SIG-M5 treated with dmso at 0.1 percent for 504 hours (cell line): ENCODE data around the gene NUDT6.
A peak's percentile ranks its signal among the peaks of the same experiment; 100 is the strongest.
"Not testable (repeated sequence)": the region's sequence is repeated elsewhere in the genome, so short reads cannot be mapped to it uniquely, and the experiment has no call there.

Experiments
- DNase-seq: peaks from one replicate; lab custom pipeline; 2025; ENCODE audit not compliant: unreplicated experiment; lab: John Stamatoyannopoulos, UW

Gene NUDT6

DNA sequence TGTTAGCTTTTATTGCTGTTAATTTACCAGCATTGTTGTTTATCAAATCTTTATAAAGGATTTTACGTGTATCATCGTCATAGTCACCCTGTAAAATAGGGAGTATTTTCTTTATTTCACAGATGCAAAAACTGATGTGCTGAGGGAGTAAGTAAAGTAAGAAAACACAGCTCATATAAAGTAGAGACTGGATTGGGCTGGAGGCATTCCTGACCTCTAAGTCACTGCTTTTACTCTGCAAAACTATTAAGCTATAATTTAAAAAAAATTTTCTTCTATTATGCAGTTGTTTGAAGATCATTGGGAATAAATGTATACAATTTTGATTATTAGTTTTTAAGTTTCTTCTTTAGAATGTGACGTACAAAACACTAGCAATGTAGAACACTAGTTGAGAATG is 45.9 kb downstream of the NUDT6 start:
- DNase-seq, result no peak

DNA sequence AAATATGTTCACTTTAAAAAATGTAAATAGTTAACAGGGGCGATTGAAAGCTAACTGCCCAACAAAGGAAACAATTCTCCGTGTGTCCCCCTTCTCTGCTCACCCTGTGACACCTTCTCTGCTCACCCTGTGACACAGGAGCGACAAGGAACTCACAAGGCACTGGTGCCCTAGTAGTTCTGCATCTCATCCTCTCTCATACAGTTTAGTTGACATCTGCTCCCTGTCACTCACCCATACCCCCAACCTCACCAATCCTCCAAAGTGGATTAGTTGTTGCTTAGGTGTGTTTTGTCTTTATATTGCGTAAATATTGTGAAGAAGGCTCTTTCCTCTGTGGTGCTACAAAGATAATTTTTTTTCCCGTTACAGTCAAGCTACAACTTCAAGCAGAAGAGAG is 46.4 kb downstream of the NUDT6 start:
- DNase-seq, result no peak

DNA sequence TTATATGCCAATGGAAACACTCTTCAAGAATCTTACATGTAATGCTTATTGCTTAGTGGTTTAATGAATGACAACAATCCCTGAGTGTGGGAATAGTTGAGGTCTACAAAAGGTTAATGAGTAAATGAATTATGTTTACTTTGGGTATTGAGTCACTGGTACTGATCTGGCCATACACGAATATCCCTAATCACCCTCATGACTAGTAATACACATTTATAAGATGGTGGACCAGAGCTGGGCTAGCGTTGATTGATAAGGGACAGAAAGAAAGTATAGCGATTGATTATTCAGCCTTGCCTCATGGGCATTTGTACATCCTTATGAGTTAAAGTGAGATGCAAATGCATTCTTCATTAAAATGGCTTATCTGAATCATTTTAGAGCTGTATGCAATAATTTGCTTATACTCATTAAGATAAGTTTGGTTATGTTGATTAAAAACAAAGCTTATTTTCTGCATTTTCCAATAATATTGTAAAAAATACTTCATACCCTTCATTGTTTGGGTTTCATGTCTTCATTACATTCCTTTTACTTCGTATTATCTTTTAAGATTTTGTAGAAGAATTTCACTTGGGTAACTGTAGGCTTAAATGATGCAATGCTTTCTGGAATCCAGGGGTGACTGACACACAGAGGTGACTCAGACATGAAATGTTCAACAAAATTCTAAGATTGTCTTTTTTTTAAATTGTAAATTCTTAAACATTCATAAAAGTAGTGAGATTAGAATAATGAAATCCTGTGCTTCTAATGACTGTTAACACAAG is 48.4 kb downstream of the NUDT6 start:
- peak; percentile 45 for DNase-seq

DNA sequence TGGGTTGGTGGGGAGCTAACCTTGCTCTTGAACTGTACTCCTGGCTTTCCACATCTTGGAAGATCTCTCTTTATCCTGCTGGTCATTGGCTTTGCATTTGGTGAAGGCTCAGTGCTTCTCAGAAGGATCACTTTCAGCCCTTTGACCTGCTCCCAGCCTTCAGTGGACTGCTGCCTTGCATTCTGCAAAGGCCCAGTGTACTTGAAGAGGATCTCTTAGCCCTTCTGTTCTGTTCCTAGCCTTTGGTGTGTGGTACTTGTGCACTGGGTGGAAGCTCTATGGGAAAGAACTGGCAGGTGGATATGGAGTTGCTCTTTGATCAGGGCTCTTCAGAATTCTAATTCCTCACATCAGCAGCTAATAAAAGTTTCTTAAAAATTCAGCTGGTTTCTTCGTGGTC is 49.3 kb downstream of the NUDT6 start:
- DNase-seq, result no peak

DNA sequence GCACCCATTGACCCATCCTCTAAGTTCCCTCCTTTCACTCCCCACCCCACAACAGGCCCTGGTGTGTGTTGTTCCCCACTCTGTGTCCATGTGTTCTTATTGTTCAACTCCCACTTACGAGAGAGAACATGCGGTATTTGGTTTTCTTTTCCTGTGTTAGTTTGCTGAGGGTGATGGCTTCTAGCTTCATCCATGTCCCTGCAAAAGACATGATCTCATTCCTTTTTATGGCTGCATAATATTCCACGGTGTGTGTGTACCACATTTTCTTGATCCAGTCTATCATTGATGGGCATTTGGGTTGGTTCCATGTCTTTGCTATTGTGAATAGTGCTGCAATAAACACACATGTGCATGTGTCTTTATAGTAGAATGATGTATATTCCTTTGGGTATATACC is 54.2 kb downstream of the NUDT6 start:
- not testable (repeated sequence) for DNase-seq

DNA sequence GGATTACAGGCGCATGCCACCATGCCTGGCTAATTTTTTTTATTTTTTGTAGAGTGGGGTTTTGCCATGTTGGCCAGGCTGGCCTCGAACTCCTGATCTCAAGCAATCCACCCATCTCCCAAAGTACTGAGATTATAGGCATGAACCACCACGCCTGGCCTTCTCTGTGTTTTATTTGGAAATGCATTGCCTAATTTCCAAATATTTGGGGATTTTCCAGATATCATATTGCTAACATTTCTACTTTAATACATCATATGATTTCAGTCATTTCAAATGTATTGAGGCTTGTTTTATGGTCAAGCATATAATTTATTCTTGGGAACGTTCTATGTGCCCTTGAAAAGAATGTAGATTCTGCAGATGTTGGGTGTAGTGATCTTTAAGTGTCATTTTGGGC is 57.0 kb downstream of the NUDT6 start:
- no peak for DNase-seq

DNA sequence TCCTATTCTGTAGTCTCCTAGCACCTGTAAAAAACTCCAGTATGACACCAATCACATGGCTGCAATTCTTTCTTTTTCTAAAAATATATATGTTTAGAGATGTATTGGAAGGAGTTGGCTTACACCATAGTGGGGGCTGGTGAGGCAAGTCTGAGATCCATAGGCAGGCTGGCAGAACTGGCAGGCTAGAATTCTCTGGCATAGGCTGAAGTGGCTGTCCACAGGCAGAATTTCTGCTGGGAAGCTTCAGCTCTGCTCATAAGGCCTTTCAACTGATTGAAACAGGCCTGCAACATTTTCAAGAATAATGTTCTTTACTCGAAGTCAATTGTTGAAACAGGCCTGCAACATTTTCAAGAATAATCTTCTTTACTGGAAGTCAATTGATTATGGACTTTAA is 58.8 kb downstream of the NUDT6 start:
- DNase-seq, result no peak

DNA sequence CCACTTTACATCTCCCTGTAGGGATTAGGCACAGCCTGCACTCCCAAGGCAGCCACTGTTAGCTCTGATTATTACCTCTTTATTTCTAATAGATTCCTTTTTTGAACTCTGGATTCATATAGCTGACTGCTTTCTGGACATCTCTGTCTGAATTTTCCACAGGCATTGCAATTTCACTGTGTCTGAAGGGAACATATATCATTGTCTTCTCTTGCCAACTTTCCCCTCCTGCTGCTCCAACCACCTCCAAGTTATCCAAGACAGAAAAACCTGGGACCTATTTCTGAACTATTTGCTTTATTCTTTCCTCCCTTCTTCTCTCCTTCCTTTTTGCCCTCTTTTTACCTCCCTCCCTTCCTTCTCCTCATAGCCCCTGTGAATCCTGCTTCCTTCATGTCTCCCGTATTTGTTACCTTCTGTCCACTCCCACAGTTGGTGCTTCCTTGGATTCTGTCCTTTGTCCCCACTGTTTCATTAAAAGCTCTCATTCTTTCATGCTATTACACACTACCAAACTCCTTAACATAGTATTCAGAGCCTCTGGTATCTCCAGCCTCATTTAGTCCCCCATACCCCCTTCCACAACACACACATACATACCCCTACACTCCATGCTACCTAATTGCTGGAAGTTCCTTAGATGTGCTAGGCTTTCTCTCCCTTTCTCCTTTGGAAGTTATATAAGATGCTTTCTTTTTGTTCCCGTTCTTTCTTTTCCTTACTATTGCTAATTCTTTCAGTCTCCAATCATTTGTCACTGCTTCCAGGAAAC is 61.0 kb downstream of the NUDT6 start:
- DNase-seq, result no peak

DNA sequence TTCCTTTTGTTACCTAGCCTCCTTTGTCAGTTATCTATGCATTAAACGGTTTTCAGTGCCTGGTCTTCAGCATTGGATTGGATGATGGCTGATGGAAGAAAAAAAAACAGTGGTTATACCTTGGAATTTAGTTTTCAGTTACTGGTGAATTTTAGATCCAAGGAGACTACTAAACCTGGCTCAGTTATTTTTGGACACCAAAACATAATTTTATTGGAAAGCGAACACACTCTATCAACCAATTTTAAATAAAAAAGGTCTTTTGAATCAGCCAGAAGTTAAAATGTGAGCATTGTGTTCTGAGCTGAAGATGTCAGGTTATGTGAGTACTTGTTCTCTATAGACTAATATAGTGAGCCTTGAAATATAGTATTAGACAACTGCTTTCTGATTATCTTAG is 63.7 kb downstream of the NUDT6 start:
- no peak for DNase-seq

DNA sequence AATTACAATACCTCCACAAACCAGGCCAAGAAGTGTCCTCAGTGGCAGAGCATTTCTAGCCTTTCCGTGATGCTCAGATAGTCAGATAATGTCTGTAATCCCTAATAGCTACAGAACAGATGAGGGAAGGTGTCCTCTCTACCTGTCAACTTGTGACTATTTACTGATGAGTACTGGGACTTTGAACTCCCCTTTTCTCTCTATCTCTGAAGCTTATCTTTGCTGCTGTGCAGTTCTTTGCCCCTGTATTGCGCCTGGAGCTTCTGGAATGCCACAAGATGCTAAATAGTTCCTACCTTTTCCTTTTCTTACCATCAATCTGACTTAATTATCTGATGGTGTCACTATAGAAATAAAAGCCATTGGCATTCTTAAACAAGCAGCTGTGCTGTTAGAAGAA is 65.2 kb downstream of the NUDT6 start:
- DNase-seq, result no peak

DNA sequence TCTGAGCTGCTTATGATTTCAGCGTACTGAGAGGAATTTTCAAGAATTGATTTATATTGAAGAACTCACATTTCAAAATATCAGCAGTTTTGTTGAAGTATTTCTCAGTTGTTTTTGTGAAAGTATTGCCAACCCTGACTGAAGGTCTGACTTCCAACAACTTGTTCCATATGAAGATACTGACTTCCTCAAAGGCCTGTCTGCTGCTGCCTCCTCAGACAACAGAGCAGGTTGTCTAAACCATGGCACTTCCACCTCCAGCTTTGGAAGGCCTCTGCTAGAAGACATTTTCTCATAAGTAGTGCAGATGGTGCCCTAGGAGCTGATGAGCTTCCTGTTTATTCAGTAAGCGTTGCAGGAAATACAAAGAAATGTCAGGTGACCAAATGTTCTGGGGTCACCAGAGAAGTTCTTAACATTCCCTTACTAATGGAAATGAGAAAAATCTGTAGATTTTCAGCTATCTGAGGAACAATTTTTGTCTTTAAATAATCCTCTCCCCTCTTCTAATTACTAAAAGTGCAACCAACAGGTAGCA is 67.0 kb downstream of the NUDT6 start:
- DNase-seq, result no peak

DNA sequence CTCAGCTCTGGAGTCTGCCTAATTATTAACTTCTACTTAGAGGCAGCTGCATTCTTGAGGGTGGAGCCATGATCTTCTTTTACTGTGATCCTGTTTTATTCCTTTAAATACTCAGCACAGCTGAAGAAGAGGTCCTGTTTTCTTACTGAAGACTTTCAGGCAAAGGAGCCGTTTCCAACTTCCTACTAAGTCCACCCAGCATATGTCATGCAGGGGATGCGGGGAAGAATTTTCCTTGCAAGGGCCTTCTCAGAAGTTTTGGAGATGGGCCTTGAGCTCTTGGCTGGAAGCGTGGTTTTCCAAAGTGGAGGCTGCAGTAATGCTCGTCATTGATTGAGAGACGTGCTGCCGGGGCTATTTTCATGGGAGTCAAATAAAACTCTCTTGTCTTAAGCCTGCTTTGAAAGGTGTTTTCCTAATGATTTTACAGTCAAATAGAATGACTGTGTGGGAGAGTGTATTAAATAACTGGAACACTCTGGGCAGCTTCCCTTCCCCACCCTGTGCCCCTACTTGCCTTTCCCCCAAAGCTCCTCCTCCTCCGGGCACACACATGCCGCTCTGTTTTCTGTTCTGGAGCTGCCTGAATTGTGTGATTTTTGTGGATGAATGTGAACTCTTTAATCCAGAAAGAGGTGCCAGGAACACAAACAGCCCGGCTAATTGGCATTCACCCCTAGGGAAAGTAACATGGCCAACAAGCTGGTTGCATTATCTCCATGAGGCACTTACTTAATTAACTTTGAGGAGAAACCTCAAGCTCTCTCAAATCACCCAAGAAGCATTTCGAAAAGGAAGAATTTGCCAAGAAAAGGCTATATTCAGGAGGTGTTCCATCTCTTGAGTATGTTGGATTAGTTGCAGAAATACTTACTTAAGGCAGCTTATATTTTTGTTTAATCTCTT is 67.7 kb downstream of the NUDT6 start:
- no peak for DNase-seq

DNA sequence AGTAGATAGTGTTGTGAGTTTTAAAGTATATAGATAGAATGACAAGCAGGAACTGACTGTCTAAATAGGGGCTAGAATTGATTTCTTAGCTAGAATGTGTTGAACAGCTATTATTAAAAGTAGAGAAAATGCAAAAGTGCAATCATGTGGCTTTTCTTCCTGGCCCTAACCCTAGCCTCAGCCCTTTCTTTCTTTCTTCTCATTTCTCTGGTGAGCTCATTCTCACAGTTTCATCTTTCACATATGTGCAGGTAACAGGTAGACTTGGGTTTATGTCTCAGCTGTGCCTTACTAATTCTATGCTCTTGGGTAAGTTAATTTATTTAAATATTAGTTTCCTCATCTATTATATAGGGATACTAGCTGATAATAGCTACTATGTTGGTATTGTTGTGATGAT is 70.8 kb downstream of the NUDT6 start:
- DNase-seq, result no peak

DNA sequence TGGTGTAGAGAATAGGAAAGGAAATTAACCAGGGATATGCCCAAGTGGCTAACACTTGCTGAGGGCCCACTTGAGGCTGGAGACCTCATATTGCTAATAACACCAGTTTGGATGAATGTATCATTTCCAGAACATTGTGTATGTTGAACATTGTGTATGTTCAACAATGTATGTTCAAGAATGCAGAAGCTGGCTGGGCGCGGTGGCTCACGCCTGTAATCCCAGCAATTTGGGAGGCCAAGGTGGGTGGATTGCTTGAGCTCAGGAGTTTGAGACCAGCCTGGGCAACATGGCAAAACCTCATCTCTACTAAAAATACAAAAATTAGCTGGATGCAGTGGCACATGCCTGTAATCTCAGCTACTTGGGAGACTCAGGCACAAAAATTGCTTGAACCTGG is 72.6 kb downstream of the NUDT6 start:
- DNase-seq, result not testable (repeated sequence)

DNA sequence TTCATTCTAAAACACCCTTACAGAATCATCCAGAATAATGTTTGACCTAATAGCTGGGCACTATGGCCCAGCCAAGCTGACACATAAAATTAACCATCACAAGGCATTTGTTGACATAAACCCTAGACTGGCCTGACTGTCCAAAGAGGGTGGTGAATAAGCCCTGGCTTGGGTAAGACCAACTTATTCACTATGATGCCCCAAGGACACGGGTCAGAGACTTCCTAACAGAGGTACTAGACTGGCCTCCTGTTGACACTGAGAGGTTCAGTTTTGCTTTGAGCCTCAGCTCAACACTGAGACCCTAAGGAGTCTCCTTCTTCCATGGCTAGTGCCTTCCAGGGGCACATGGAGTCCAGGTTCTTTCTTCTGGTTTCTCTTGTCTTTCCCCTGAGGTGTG is 74.5 kb downstream of the NUDT6 start:
- DNase-seq, result no peak

DNA sequence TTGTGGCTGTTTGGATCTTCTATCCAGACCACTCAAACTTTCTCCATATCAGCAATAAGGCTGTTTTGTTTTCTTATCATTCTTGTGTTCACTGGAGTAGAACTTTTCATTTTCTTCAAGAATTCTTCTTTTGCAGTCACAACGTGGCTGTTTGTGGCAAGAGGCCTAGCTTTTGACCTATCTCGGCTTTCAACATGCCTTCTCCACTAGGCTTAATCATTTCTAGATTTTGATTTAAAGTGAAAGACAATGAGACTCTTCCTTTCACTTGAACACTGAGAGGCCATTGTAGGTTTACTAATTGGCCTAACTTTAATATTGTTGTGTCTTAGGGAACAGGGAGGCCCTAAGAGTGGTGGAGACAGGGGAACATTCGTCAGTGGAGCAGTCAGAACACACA is 76.6 kb downstream of the NUDT6 start:
- no peak for DNase-seq

DNA sequence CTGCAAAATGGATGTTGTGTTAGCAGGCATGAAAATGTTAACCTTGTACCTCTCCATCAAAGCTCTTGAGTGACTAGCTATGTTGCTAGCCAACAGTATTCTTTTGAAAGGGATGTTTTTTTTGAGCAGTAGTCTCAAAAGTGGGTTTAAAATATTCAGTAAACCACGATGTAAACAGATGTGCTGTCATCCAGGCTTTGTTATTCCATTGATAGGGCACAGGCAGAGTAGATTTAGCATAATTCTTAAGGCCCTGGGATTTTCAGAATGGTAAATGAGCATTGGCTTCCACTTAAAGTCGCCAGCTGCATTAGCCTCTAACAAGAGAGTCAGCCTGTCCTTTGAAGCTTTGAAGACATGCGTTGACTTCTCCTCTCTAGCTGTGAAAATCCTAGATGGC is 77.3 kb downstream of the NUDT6 start:
- DNase-seq, result no peak

DNA sequence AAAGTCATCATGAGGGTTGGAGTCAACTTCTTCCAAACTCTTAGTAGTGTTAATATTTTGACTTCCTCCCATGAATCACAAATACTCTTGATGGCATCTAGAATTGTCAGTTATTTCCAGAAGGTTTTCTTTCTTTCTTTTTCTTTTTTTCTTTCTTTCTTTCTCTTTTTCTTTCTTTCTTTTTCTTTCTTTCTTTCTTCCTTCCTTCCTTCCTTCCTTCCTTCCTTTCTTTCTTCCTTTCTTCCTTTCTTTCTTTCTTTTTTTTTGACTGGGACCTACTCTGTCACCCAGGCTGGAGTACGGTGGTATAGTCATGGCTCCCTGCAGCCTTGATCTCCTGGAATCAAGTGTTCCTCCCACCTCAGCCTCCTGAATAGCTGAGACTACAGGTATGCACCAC is 78.0 kb downstream of the NUDT6 start:
- not testable (repeated sequence) for DNase-seq

DNA sequence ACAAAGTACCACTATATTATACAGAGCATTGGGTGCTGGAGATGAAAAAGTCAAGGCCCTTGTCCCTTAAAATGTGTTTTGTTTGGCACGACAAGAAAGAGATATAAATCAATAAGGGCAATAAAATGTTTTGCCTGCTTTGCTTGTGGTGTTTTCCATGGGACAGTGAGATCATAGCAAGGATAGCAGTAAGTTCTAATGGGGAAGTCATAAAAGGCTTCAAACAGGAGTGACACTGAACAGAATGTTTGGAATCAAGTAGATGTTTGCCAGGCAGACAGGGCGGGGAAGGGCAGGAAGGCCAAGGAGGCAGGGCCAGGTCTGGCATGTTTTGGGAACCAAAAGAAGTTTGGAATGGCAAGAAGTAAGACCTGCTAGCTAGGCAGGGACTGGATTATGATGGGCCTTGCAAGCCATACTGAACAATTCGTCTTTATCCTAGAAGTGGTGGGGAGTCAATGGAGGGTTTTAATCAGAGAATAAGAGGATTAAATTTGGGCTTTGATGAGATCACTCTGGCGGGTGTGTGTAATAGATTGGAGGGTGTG is 79.3 kb downstream of the NUDT6 start:
- DNase-seq, result no peak
